B cell (primary cell): ENCODE measurements around the gene TMEM238. TPM values are rescaled to one million over a fixed set of nuclear protein-coding genes. Genes with fewer than 3 reads are reported as not detected.

Experiments
- ATAC-seq: fragments of 200-7000 bp; cut with Tn5 transposase; one replicate; pipeline ENCODE4 v1.10.0; 2021; ENCODE audit warnings: low read depth, mild to moderate bottlenecking, moderate number of reproducible peaks, moderate library complexity
- CTCF ChIA-PET: fragments of 350-600 bp; sonication (Branson Sonifier 250); formaldehyde crosslinking; loops from one replicate; lab custom pipeline; 2021; ENCODE audit warnings: antibody characterized with exemption, inconsistent platforms; lab: Charles Lee
- POLR2A ChIA-PET: fragments of 350-600 bp; sonication (Branson Sonifier 250); formaldehyde crosslinking; loops from one replicate; lab custom pipeline; 2021; ENCODE audit warnings: antibody characterized with exemption; lab: Charles Lee
- DNase-seq: peaks from one replicate; pipeline ENCODE4 v3.0.0; 2013
- H2AFZ ChIP-seq: 2 replicates; pipeline ENCODE4 v1.6.1; 2012; ENCODE audit warnings: mild to moderate bottlenecking, low read depth, low read length; ENCODE audit not compliant: insufficient read depth, poor library complexity, severe bottlenecking
- H3K27ac ChIP-seq, 2 donors: 1 replicate in 1 of 2; 2 replicates in 1 of 2; pipeline ENCODE4 v1.5.1; 2012 to 2013; ENCODE audit warnings: low read length in 2 of 2, mild to moderate bottlenecking in 2 of 2, moderate library complexity in 1 of 2
- H3K27me3 ChIP-seq, 4 experiments: fragments of 200-600 bp in 1 of 4; sonication (generic) in 1 of 4; replicated peaks in 1 of 4; 1 replicate in 2 of 4; 2 replicates in 2 of 4; pipeline versions ENCODE4 v1.6.1 to v1.7.0; 2013 to 2016; ENCODE audit warnings: low read length in 3 of 4, mild to moderate bottlenecking in 2 of 4, mixed read lengths in 1 of 4, moderate library complexity in 1 of 4; ENCODE audit not compliant: insufficient read depth in 4 of 4, control insufficient read depth in 3 of 4; ENCODE audit errors: control extremely low read depth in 1 of 4
- H3K36me3 ChIP-seq, 2 experiments: replicated peaks in 1 of 2; 1 replicate in 1 of 2; 2 replicates in 1 of 2; pipeline versions ENCODE4 v1.6.1 to v1.7.1; 2013; ENCODE audit warnings: low read length in 1 of 2; ENCODE audit not compliant: insufficient read depth in 2 of 2, control insufficient read depth in 1 of 2; ENCODE audit errors: control extremely low read depth in 1 of 2, extremely low read depth in 1 of 2
- H3K4me1 ChIP-seq, 2 donors: fragments of 200-600 bp in 1 of 2; sonication (generic) in 1 of 2; 1 replicate in 1 of 2; 2 replicates in 1 of 2; pipeline versions ENCODE4 v1.5.1 to v1.6.1; 2013 to 2017; ENCODE audit warnings: low read length in 2 of 2; ENCODE audit not compliant: control insufficient read depth in 2 of 2, insufficient read depth in 2 of 2
- H3K4me2 ChIP-seq: replicated peaks from 2 replicates; pipeline ENCODE3; 2012; ENCODE audit warnings: mild to moderate bottlenecking, low read depth, low read length; ENCODE audit not compliant: poor library complexity, severe bottlenecking
- H3K4me3 ChIP-seq, 5 experiments: fragments of 200-600 bp in 1 of 5; sonication (generic) in 1 of 5; 1 replicate in 3 of 5; 2 replicates in 2 of 5; pipeline versions ENCODE4 v1.5.1 to v1.7.0; 2011 to 2016; ENCODE audit warnings: low read length in 4 of 5, mild to moderate bottlenecking in 4 of 5, low read depth in 2 of 5, control low read depth in 1 of 5, moderate library complexity in 1 of 5; ENCODE audit not compliant: insufficient read depth in 1 of 5; ENCODE audit errors: control extremely low read depth in 1 of 5, extremely low read depth in 1 of 5
- H3K79me2 ChIP-seq: fragments of 200-600 bp; sonication (generic); one replicate; pipeline ENCODE4 v1.6.0; 2016; ENCODE audit warnings: low read length; ENCODE audit not compliant: control insufficient read depth, insufficient read depth
- H3K9ac ChIP-seq: fragments of 200-600 bp; sonication (generic); 2 replicates; pipeline ENCODE4 v1.6.1; 2017; ENCODE audit warnings: mild to moderate bottlenecking, low read length, moderate library complexity
- H3K9me3 ChIP-seq, 3 donors: one replicate each; pipeline versions ENCODE4 v1.6.1 to v1.7.1; 2013; ENCODE audit warnings: low read length in 2 of 3; ENCODE audit not compliant: control insufficient read depth in 2 of 3, insufficient read depth in 1 of 3; ENCODE audit errors: control extremely low read depth in 1 of 3
- H4K20me1 ChIP-seq: 2 replicates; pipeline ENCODE4 v1.6.0; 2012; ENCODE audit warnings: mild to moderate bottlenecking, low read length; ENCODE audit not compliant: insufficient read depth, control insufficient read depth, poor library complexity, severe bottlenecking
- H3K27ac Mint-ChIP-seq: one replicate; pipeline ENCODE4 v1.8.0; 2021; ENCODE audit warnings: mixed read lengths
- H3K27me3 Mint-ChIP-seq: one replicate; pipeline ENCODE4 v1.8.0; 2021; ENCODE audit warnings: mixed read lengths
- H3K4me1 Mint-ChIP-seq: one replicate; pipeline ENCODE4 v1.8.0; 2021; ENCODE audit warnings: mixed read lengths
- H3K4me3 Mint-ChIP-seq: one replicate; pipeline ENCODE4 v1.8.0; 2021; ENCODE audit warnings: mixed read lengths
- H3K9me3 Mint-ChIP-seq: one replicate; pipeline ENCODE4 v1.8.0; 2022; ENCODE audit warnings: mixed read lengths; ENCODE audit not compliant: insufficient read depth
- EZH2 ChIP-seq: IDR thresholded peaks from 2 replicates; pipeline ENCODE4 v1.6.1; 2012; ENCODE audit warnings: borderline replicate concordance, low read depth, mild to moderate bottlenecking, moderate library complexity, low read length; ENCODE audit not compliant: insufficient read depth, poor library complexity, severe bottlenecking
- WGBS: methylation state at CpG from one replicate; pipeline ENCODE4 v1.1.5; 2013; ENCODE audit warnings: missing lambda C conversion rate; ENCODE audit not compliant: insufficient coverage; 5-methylcytosine and 5-hydroxymethylcytosine counted together
- intact Hi-C: fragments of 100-400 bp; cut with micrococcal nuclease; formaldehyde crosslinking; loops from one replicate; pipeline ENCODE4 v1.10.0; 2022
- polyA plus RNA-seq: library from polyadenylated mRNA; depleted of rRNA; stranded (reverse); fragments of >200 nt; gene quantifications from 2 replicates; pipeline ENCODE4 v1.2.3, GENCODE V29; 2012
- total RNA-seq, 2 donors: library from RNA; stranded (reverse); fragments of 120-200 nt in 1 of 2; gene quantifications; 1 replicate in 1 of 2; 2 replicates in 1 of 2; pipeline versions ENCODE4 v1.2.3 to v1.2.4, GENCODE V29; 2013 to 2022
- TF ChIP-seq, protein P1 (sequence below): fragments of 200-600 bp; IDR thresholded peaks from one replicate; pipeline ENCODE4 v1.8.0; 2022; ENCODE audit warnings: antibody characterized with exemption, mild to moderate bottlenecking

The TMEM238 gene
- total and polyA plus RNA-seq, 2 donors (not counting 1 experiment from before 2014, with no cell fraction given), result 0.76 to 4.7 TPM

DNA sequence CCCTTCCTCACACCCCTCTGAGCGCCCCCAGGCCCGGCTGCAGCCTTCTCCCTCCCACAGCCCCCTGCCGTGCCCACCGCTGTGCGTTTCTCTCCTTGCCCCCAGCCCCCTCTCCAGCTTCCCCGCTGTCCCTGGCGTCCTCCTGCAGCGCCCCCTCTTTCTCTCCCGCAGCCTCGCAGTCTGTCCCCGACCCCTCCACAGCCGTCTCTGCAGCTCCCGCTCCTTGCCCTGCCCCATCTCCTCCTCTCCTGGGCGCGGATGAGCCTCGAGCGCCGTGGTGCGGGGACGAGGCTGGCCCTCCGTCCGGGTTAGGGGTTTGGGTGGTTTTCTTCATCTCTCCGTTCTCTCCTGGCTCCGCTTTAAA lies 43.3 kb downstream of the TMEM238 start:
- Mint-ChIP-seq H3K27me3 (peaks cover 16% of the 10 kb centered on the region), H3K4me1 (peaks cover 20% of the 10 kb centered on the region), H3K4me3 (peak overlapping the region; percentile 84), H3K9me3 (no peaks in the 10 kb centered on the region), H3K27ac (no peak overlapping the region)
- H2AFZ ChIP-seq, result peak overlapping the region; percentile 38
- H3K4me1 ChIP-seq, result peaks cover 16 to 28% of the 10 kb centered on the region in 2 donors
- intact Hi-C loops, result no loop called here
- H3K27me3 ChIP-seq, result peaks cover 0 to 23% (median 9%) of the 10 kb centered on the region in 4 experiments
- TF ChIP-seq, protein P1, sequence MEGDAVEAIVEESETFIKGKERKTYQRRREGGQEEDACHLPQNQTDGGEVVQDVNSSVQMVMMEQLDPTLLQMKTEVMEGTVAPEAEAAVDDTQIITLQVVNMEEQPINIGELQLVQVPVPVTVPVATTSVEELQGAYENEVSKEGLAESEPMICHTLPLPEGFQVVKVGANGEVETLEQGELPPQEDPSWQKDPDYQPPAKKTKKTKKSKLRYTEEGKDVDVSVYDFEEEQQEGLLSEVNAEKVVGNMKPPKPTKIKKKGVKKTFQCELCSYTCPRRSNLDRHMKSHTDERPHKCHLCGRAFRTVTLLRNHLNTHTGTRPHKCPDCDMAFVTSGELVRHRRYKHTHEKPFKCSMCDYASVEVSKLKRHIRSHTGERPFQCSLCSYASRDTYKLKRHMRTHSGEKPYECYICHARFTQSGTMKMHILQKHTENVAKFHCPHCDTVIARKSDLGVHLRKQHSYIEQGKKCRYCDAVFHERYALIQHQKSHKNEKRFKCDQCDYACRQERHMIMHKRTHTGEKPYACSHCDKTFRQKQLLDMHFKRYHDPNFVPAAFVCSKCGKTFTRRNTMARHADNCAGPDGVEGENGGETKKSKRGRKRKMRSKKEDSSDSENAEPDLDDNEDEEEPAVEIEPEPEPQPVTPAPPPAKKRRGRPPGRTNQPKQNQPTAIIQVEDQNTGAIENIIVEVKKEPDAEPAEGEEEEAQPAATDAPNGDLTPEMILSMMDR, result no peak
- no peak for TF ChIP-seq EZH2
- peak overlapping the region; percentile 74 for H3K9ac ChIP-seq
- no peak for DNase-seq
- H4K20me1 ChIP-seq, result no peaks in the 10 kb centered on the region
- POLR2A ChIA-PET, result interaction anchor here (0.7 kb wide), 1 partner anchor 254 kb away, joined by 8 read pairs; no protein-coding TSS in a partner anchor
- peak overlapping the region; percentile 99 for H3K4me2 ChIP-seq
- H3K36me3 ChIP-seq, result peaks cover 0 to 10% of the 10 kb centered on the region in 2 experiments
- peak overlapping the region in 4 of 5 experiments; percentile 15 to 81 (median 59) for H3K4me3 ChIP-seq
- CTCF ChIA-PET, result no interaction called here
- no peak for ATAC-seq
- 2% methylated on average over 17 of the region's 24 CpGs for WGBS
- peaks cover 0 to 7% (median 0%) of the 10 kb centered on the region in 3 donors for H3K9me3 ChIP-seq
- peaks cover 17% of the 10 kb centered on the region for H3K79me2 ChIP-seq
- H3K27ac ChIP-seq, result no peak overlapping the region
